Caki2 (cell line): Measurements from ENCODE around the gene PPP6R2. TPM values are rescaled to one million over a fixed set of nuclear protein-coding genes. Genes with fewer than 3 reads are reported as not detected.
A peak's percentile ranks its signal among the peaks of the same experiment; 100 is the strongest.

Source experiments
- DNase-seq: peaks from one replicate; pipeline ENCODE4 v3.0.0-alpha.2; 2015; ENCODE audit warnings: low read depth
- in situ Hi-C: cut with HindIII; loops from 2 replicates; pipeline ENCODE4 v1.10.0; 2016; ENCODE audit warnings: low sequenced_read_pairs, low pct_unique_long_range_greater_than_20kb, mixed read lengths
- total RNA-seq: library from RNA; depleted of rRNA; stranded (reverse); fragments of >200 nt; shearing (Covaris generic); gene quantifications from 2 replicates; pipeline ENCODE4 v1.2.3, GENCODE V29; 2014; ENCODE audit warnings: low replicate concordance

Gene PPP6R2
- total RNA-seq, 1 experiment from 2014 or later, result 72.7 TPM

GRCh38 chr22:50303848-50304527 lies 39.1 kb upstream of the PPP6R2 start:
- in situ Hi-C loops, result no loop called here
- peak; percentile 91 for DNase-seq

- in situ Hi-C loops, result no loop called here
- DNase-seq, result peak; percentile 81
Observed at GRCh38 chr22:50304528-50305392, 38.4 kb upstream of the PPP6R2 start.

- no peak for DNase-seq
- in situ Hi-C loops, result no loop called here
Observed at GRCh38 chr22:50305393-50305922, 37.7 kb upstream of the PPP6R2 start.

GRCh38 chr22:50305923-50306566 lies 37.1 kb upstream of the PPP6R2 start:
- peak; percentile 99 for DNase-seq
- in situ Hi-C loops, result no loop called here

- DNase-seq, result peak; percentile 89
- in situ Hi-C loops, result no loop called here
Observed at GRCh38 chr22:50306753-50307749, 36.1 kb upstream of the PPP6R2 start, which contains the start of gene PLXNB2. Gene PLXNB2, minus strand, starts transcription at chr22:50307646. Its CDS starts 17,062 bp downstream, at chr22:50290584.

- in situ Hi-C loops, result no loop called here
- peak; percentile 41 for DNase-seq
Observed at GRCh38 chr22:50307890-50308596, 35.1 kb upstream of the PPP6R2 start.

GRCh38 chr22:50308597-50308935 lies 34.6 kb upstream of the PPP6R2 start:
- DNase-seq, result peak; percentile 45
- in situ Hi-C loops, result no loop called here

GRCh38 chr22:50308986-50309600 lies 34.0 kb upstream of the PPP6R2 start:
- DNase-seq, result no peak
- in situ Hi-C loops, result no loop called here

GRCh38 chr22:50309601-50309991 lies 33.5 kb upstream of the PPP6R2 start:
- in situ Hi-C loops, result no loop called here
- DNase-seq, result no peak

- DNase-seq, result no peak
- in situ Hi-C loops, result no loop called here
Observed at GRCh38 chr22:50310031-50310722, 33.0 kb upstream of the PPP6R2 start.

- in situ Hi-C loops, result no loop called here
- DNase-seq, result no peak
Observed at GRCh38 chr22:50310949-50311444, 32.1 kb upstream of the PPP6R2 start.

GRCh38 chr22:50311606-50312351 lies 31.3 kb upstream of the PPP6R2 start:
- in situ Hi-C loops, result no loop called here
- no peak for DNase-seq

- DNase-seq, result no peak
- in situ Hi-C loops, result no loop called here
Observed at GRCh38 chr22:50312371-50312770, 30.8 kb upstream of the PPP6R2 start.

- no peak for DNase-seq
- in situ Hi-C loops, result no loop called here
Observed at GRCh38 chr22:50313021-50313420, 30.1 kb upstream of the PPP6R2 start.

GRCh38 chr22:50313600-50313999 lies 29.5 kb upstream of the PPP6R2 start:
- in situ Hi-C loops, result no loop called here
- DNase-seq, result no peak

- in situ Hi-C loops, result no loop called here
- no peak for DNase-seq
Observed at GRCh38 chr22:50314081-50314454, 29.1 kb upstream of the PPP6R2 start.
